HG03460 (cell line): ENCODE results near the gene TUFM.
"Not testable (repeated sequence)": the region's sequence is repeated elsewhere in the genome, so short reads cannot be mapped to it uniquely, and the experiment has no call there.

Experiments
- ATAC-seq: cut with Tn5 transposase; IDR thresholded peaks from one replicate; pipeline ENCODE4 v1.9.1; 2021; ENCODE audit not compliant: unreplicated experiment

The TUFM gene

DNA sequence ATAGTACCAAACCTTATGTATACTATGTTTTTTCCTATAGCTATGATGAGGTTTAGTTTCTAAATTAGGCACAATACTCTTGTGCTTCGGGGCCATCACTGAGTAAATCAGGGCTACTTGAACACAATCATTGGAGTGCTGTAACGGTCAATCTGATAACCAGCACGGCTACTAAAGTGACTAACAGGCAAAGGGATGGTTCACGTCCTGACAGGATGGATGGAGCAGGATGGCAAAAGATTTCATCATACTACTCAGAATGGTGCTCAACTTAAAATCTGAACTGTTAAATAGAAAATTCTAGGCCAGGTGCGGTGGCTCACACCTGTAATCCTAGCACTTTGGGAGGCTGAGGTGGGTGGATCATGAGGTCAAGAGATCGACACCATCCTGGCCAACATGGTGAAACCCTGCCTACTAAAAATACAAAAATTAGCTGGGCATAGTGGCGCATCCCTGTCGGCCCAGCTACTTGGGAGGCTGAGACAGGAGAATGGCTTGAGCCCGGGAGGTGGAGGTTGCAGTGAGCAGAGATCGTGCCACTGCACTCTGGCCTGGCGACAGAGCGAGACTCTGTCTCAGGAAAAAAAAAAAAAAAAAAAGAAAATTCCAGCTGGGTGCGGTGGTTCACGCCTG lies 7.0 kb downstream of the TUFM start:
- ATAC-seq = no peak

DNA sequence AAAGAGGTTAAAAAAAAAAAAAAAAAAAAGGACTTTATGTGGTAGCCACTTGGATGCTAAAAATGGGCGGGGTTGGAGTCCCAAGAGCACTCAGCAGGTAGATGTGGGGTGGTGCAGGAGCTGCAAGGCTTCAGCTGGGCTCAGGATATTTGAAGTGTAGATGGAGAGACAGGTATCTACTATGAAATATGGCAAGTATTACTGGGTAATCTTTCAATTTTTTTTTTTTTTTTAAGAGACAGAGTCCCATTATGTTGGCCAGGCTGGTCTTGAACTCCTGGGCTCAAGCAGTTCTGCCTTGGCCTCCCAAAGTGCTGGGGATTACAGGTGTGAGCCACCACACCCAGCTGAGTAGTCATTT lies 7.6 kb downstream of the TUFM start:
- no peak for ATAC-seq

DNA sequence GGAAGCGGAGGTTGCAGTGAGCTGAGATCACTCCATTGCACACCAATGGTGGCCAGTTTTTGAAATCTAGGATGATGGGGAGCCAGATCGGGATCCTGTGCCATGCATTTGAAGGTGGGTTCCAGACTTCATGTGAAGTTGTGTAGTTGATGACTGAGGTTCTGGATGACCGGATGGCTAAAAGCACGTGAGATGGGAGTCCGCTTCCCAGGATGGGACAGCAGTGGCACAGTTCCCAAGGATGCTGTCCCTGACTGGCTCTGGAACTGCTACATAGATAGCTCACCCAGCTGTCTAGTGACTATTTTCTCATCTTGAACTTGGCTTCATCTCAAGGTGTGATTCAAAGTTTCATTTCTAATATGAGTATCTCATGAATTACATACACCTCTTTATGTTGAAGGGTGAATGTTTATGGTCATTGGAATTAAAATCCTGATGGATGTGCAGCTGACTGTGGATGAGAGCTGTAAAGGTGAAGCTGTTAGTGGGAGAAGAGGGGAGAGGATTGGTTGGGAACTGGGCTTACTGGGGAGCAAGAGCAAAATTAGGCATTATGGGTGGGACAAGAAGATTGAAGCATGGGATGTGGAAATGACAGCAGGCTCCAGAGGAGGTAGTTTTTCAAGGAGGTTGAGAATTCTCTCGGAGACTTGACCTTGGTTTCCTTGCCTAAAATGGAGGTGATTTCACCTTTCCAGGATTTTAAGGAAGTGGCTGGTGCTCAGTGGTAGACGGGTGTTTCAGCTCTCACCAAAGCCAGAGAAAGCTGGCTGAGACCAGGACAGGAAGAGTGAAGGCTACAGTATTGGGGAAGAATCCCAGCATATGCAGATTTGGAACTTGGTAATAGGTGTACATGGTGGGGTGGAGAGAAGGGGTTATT lies 8.2 kb downstream of the TUFM start:
- no peak for ATAC-seq

DNA sequence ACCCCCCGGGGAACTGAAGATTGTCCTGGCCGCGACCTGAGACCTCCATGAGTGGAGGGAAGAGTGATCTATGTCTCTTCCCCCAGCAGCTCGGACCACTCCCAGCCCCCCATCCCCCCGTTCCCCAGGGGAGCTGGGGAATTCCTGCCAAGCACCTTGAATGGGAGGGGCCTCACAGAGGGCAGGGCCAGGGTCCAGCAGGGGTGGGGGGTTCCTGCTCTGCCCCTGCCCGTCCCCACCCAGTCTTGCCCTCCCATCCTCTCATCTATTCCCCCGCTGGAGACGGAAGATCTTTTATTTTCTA lies 9.4 kb downstream of the TUFM start:
- no peak for ATAC-seq

DNA sequence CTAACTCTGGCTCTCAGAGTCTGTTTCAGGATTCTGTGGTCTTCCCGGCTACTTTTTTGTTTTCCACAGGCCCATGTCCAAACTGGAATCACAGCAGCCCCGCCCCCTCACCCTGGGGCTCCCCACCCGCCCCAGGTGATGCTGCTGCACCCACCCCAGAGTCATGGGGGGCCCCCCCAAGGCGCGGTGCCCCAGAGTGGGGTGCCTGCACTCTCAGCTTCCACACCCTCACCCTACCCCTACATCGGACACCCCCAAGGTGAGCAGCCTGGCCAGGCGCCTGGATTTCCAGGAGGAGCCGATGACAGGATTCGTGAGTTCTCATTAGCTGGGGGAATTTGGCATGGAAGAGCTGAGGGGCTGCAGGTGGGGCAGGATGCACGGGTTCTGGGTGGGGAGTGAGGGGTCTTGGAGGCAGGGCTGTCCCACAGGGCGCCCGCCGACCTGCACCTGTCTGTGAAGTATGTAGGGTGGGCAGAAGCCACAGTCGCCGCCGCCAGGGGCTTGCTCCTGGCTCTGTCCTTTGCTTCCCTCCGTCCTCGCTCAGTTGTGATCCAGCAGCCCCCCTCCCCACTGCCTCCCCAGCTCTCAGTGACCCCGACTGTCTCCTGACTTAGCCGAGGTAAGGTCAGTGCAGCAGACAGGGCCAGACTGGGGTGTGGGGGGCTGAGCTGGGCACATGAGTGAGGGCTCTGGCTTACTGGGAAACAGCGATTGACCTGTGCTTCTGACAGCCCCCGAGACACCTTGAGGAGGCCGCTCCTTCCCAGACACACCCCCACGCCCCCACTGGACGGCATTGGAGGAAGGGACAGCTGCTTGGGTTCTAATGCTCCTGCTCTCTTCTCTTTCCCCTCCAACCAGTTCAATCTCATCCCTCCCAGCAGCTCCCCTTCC lies 10.0 kb downstream of the TUFM start:
- ATAC-seq = no peak

DNA sequence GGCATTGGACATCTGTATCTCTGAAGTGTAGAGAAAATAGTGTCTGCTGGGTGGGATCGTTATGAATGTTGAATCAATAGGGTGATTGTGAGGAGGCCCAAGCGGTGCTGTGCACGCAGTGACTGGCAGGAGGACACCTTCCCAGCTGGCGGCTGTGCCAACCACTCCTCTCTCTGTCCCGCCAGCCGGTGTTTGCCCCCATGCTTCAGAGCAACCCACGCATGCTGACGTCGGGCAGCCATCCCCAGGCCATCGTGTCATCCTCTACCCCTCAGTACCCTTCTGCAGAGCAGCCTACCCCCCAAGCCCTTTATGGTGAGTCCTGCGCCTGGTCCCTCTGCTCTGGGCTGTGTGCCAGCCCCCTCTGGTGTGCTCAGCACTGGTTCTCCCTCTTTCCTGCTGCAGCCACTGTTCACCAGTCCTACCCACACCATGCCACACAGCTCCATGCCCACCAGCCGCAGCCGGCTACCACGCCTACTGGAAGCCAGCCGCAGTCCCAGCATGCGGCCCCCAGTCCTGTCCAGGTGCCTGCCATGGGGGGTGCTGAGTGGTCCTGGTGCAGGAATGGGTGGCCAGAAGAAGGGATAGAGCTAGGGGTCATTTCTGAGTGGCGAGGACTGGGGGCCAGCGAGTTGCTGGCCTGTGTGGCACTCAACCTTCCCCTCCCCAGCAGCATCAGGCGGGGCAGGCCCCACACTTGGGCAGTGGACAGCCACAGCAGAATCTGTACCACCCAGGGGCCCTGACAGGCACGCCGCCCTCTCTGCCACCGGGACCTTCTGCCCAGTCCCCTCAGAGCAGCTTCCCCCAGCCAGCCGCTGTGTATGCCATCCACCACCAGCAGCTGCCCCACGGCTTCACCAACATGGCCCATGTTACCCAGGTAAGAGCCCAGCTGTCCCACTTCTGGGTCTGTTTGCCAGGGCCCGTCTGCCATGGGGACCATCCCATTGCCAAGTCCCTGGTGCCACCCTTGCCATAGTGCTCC lies 11.0 kb downstream of the TUFM start:
- ATAC-seq = no peak

DNA sequence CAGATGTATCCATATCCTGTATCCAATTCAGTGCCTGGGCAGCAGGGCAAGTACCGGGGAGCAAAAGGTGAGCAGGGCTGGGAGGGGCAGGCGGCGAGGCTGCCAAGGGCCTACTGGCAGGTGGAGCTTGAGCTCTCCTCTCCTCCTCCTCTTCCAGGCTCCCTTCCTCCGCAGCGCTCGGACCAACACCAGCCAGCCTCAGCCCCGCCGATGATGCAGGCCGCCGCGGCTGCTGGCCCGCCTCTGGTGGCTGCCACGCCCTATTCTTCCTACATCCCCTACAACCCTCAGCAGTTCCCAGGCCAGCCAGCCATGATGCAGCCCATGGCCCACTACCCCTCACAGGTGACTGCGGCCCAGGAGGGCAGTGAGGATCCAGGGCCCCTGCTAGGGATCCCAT lies 11.8 kb downstream of the TUFM start:
- no peak for ATAC-seq

DNA sequence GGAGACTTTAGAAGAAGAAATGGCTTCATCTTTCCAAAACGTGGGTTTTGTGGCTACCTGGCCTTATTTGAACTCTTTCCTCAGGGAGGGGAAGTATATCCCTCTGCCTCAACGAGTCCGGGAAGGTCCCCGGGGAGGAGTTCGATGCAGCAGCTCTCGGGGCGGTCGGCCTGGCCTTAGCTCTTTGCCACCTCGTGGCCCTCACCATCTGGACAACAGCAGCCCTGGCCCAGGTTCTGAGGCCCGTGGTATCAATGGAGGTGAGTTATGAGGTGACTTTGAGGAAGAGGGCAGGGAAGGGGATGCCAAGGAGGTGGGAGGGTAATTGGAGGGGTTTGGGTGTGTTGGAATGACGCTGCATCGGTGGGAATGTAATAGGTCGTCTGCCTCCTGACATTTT lies 15.6 kb downstream of the TUFM start:
- ATAC-seq = no peak

DNA sequence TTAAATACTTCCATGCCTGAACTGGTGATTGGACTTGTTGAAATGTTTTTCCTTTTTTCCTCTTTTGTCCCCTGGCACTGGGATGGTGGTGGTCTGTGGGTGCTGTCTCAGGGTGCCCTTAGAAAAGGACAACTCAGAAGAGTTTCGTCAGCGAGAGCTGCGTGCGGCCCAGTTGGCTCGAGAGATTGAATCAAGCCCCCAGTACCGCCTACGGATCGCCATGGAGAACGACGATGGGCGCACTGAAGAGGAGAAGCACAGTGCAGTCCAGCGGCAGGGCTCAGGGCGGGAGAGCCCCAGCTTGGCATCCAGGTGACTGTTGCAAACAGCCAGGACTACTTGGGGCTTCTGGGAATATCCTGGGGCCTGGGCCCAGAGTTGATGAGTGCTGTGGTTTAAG lies 16.4 kb downstream of the TUFM start:
- ATAC-seq = no peak

DNA sequence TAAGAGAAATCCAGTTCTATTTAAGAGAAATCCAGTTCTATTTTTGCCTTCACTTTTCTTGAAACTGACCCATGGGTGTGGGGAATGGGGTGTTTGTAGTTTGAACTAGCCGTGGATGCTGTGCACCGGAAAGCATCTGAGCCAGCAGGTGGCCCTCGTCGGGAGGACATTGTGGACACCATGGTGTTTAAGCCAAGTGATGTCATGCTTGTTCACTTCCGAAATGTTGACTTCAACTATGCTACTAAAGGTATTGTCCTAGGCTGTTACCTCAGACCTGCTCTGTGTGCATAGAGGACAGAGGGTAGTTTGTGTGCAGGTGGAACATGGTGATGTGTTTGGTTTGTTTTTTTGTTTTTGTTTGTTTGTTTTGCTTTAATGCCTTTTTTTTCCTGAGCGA lies 20.0 kb downstream of the TUFM start:
- ATAC-seq = no peak

DNA sequence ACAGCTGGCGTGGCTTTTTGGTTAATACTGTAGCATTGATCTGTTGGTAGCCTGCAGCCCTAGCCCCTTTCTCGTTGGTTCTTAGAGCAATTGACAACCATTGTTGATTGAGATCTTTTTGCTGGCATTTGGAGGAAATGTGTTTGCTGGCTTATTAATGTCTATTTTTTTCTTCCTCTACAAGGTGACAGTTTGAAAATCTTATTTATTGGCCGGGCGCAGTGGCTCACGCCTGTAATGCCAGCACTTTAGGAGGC lies 21.5 kb downstream of the TUFM start:
- no peak for ATAC-seq

DNA sequence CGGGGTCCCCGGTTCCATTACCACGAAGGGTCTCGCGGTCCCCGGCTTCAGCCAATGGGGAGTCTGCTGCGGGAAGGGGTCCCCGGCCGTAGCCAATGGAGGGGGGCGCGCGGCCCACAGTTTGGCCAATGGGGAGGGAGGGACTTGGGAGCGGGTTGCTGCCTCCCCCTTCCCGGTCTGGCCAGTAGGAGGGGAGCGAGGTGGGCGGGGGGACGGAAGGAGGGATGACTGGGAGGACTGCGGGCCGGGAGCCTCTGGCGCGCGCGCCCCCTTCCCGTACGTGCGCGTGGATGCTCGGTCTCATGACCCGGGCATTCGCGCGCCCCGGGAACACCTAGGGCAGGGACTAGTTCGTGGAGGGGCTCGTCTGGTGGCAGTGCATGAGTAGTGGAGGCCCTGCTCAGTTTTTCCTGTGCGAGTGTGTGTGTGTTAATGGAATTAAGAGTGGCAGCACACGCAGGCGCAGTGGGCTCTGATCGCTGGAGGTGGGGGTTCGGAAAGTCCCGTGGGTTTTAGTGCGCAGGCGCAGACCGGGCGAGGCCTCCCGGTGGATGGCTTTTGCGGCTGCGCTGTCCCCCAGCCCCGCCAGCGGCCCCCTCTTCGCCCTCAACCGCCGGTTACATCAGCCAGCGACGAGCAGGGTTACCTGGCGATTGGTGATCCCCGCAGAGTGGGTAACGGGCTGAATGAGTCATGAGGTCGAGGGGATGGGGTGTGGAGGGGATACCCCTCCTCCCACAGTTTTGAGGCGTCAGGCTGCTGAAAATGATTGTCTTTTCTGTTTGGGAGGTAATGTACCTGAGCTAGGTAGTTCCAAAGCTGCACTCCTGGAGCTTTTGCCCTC lies 22.1 kb downstream of the TUFM start:
- peak; percentile 65 for ATAC-seq

DNA sequence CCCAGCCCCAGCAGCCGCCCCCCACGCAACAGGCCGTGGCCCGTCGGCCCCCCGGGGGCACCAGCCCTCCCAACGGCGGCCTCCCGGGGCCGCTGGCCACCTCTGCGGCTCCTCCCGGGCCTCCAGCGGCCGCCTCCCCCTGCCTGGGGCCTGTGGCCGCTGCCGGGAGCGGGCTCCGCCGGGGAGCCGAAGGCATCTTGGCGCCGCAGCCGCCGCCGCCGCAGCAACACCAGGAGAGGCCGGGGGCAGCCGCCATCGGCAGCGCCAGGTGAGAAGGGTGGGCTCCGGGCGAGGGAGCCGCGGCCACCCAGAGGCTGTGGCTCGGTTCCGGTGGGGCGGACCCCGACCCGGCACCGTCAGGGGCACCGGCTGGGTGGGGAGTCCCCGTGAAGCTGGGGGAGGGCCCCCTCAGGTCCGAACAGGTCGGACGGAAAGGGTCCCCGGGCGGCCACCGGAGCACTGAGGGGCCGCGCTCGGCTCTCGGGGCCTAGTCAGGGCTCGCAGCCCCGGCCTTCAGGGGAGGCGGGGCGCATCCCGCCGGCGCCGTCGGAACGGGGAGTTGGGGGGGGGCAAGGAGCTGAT lies 22.8 kb downstream of the TUFM start:
- peak; percentile 22 for ATAC-seq

DNA sequence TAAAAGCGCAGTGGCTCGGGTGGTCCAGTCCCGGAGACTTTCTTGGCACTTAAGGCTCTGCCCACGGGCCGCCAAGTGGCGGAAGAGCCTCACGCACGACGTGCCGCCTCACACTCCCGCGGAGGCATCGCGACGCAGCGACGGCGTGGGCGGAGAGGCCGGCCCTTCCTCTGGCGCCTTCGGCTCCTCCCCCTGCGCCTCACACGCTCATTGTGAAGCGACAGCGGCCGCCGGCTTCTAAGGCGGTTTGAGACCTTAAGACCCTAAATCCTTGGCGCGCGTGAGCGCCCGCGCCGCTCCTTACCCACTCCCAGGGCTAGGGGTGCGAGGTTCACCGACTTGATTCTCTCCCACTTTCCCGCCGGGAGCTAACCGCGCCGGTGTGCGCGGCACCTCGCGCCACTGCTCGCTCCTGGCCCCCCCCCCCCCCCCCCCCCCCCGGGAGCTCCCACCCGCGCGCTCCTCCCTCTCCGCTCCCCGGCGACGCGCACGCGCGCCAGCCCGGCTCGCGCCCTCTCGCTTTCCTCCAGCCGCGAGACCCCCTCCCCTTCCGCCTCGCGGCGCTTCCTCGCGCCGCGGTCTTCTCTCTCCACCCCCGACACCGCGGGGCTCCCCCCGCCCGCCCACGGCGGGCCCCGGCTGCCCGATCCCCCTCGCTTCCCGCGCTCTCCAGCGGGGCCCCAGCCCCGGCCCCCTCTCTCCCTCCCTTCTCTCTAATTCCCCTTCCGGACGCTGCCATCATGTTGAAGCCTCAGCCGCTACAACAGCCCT lies 23.4 kb downstream of the TUFM start, which contains the start of gene ATXN2L:
ATXN2L (plus strand) TSS at position 480 of the 771 bp plus-strand sequence; CDS start at position 741, 261 bp downstream.
- peak; percentile 50 for ATAC-seq

DNA sequence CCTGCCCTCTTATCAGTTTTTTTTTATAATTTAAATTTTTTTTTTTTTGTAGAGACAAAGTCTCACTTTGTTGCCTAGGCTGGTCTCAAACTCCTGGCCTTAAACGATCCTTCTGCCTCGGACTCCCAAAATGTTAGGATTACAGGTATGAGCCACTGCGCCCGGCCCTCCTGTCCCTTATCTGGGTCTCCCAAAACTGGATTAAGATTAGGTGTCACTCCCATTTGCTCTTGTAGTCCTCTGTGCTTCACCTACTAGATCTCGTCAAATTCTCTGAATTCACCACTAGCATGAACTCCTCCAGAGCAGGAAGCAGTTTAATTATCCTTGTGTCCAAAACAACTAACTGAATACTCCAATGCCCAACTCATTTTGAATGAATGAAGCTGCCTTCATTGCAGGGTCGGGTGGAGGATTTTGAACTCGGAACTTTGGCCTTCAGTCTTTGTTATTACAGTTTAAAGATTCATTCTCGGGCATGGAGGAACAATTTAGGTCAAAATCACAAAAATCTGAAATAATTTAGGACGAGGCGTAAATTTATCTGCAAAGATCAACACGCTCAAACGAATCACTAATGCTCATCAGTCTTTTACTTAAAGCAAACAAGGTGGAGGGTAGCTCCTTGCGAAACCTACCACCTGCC lies 24.2 kb downstream of the TUFM start:
- no peak for ATAC-seq

DNA sequence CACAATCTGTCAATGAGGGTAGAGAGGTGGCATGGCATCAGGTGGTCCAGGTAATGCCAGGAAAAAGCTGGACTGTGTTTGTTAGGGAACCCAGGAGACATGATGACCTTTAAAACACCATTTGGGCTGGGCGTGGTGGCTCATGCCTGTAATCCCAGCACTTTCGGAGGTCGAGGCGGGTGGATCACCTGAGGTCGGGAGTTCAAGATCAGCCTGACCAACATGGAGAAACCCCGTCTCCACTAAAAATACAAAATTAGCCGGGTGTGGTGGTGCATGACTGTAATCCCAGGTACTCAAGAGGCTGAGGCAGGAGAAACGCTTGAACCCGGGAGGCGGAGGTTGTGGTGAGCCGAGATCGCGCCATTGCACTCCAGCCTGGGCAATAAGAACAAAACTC lies 25.6 kb downstream of the TUFM start:
- not testable (repeated sequence) for ATAC-seq

DNA sequence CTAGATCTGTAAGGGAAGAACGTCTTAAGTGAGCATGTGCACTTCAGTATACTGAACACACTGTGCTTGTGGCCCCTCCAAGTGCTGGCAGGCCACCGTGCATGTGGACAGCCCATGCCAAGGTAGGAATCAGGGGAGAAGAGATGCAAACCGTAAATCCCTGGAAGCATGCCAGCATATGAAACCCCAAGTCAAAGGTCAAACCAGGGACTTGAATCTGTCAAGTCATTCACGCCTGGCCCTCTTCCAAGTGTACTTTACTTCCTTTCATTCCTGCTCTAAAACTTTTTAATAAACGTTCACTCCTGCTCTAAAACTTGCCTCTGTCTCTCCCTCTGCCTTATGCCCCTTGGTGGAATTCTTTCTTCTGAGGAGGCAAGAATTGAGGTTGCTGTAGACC lies 26.1 kb downstream of the TUFM start:
- ATAC-seq = no peak

DNA sequence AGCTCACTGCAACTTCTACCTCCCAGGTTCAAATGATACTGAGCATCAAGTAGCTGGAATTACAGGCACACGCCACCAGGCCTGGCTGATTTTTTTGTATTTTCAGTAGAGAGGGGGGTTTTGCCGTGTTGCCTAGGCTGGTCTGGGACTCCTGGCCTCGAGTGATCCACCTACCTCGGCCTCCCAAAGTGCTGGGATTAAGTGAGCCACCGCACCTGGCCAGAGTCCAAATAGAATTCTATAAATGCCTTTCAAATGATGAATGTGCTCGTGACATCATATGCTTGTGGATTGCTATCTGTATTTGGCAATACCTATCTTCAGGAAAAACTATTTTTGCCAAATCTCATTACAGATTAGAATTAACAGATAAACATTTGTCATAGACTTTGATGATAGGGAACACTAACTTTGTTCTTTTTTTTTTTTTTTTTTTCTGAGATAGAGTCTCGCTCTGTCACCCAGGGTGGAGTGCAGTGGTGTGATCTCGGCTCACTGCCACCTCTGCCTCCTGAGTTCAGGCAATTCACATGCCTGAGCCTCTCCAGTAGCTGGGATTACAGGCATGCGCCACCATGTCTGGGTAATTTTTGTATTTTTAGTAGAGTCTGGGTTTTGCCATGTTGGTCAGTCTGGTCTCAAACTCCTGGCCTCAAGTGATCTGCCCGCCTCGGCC lies 38.6 kb downstream of the TUFM start:
- not testable (repeated sequence) for ATAC-seq
